Transverse colon (tissue), 4 donors: ENCODE results near the gene KRT3. TPM values are rescaled to one million over a fixed set of nuclear protein-coding genes. Genes with fewer than 3 reads are reported as not detected.

ENCODE experiments used
- DNase-seq: peaks from one replicate; pipeline ENCODE4 v3.0.0-alpha.2; 2019
- H3K27ac ChIP-seq, 4 donors: fragments of 200-600 bp; sonication (generic); 2 replicates each; pipeline ENCODE4 v1.5.1; 2016 to 2018; ENCODE audit warnings: inconsistent platforms in 4 of 4
- H3K27me3 ChIP-seq: fragments of 200-600 bp; sonication (generic); 2 replicates; pipeline ENCODE4 v1.5.1; 2017; ENCODE audit warnings: inconsistent platforms
- H3K36me3 ChIP-seq, 4 donors: fragments of 200-600 bp; sonication (generic); 2 replicates each; pipeline ENCODE4 v1.5.1; 2017 to 2019; ENCODE audit warnings: inconsistent platforms in 4 of 4
- H3K4me1 ChIP-seq, 4 donors: fragments of 200-600 bp; sonication (generic); 2 replicates each; pipeline ENCODE4 v1.5.1; 2017 to 2020; ENCODE audit warnings: inconsistent platforms in 4 of 4
- H3K4me3 ChIP-seq, 4 donors: fragments of 200-600 bp; sonication (generic); 1 replicate in 1 of 4; 2 replicates in 3 of 4; pipeline versions ENCODE4 v1.5.1 to v1.6.1; 2017 to 2019; ENCODE audit warnings: inconsistent platforms in 4 of 4
- H3K9me3 ChIP-seq, 2 donors: fragments of 200-600 bp; sonication (generic); 2 replicates each; pipeline ENCODE4 v1.5.1; 2017 to 2019; ENCODE audit warnings: inconsistent platforms in 2 of 2
- CTCF ChIP-seq, 5 experiments: fragments of 200-600 bp in 3 of 5; fragments of 450-650 bp in 2 of 5; sonication (generic) in 3 of 5; IDR thresholded peaks; 1 replicate in 2 of 5; 2 replicates in 3 of 5; pipeline ENCODE4 v1.5.1; 2016 to 2017; ENCODE audit warnings: antibody characterized with exemption in 5 of 5, inconsistent platforms in 3 of 5, mild to moderate bottlenecking in 2 of 5, moderate library complexity in 1 of 5
- EP300 ChIP-seq: sonication (generic); formaldehyde crosslinking; IDR thresholded peaks from one replicate; pipeline ENCODE4 v1.6.1; 2017; ENCODE audit warnings: antibody characterized with exemption, low read depth
- POLR2A ChIP-seq: fragments of 450-650 bp; IDR thresholded peaks from one replicate; pipeline ENCODE4 v1.6.1; 2016; ENCODE audit warnings: antibody characterized with exemption, mild to moderate bottlenecking, moderate library complexity
- POLR2AphosphoS5 ChIP-seq, 3 donors: sonication (generic); formaldehyde crosslinking; IDR thresholded peaks; one replicate each; pipeline ENCODE4 v1.6.1; 2016; ENCODE audit warnings: antibody characterized with exemption in 3 of 3
- WGBS, 2 donors: methylation state at CpG; one replicate each; pipeline ENCODE4 v1.1.5; 2018; ENCODE audit warnings: low coverage in 1 of 2; 5-methylcytosine and 5-hydroxymethylcytosine counted together
- in situ Hi-C, 4 donors: fragments of 200-750 bp; cut with MboI; loops; one replicate each; pipeline versions ENCODE4 v1.15.0 to v1.15.1; 2017; ENCODE audit warnings: low sequenced_read_pairs in 3 of 4, low pct_ligation_motif_present in 1 of 4, low pct_unique_long_range_greater_than_20kb in 1 of 4
- intact Hi-C: fragments of 100-400 bp; cut with DNase I; formaldehyde crosslinking; loops from one replicate; pipeline ENCODE4 v1.15.1; 2023; ENCODE audit warnings: low total_unique reads
- total RNA-seq, 4 donors: library from RNA; depleted of rRNA; stranded (reverse); fragments of >200 nt; gene quantifications; one replicate each; pipeline ENCODE4 v1.1.0, GENCODE V29; 2016

Gene KRT3
- total RNA-seq, 4 donors from 2014 or later, result not detected

- in situ Hi-C loops, result no loop called here
- Histone ChIP-seq H3K27me3 (peaks cover 2% of the 10 kb centered on the region), H3K4me3 (no peak within 1 kb of the TSS), H3K27ac (no peak within 1 kb of the TSS), H3K36me3 (no peaks in the 10 kb centered on the region), H3K9me3 (no peaks in the 10 kb centered on the region), H3K4me1 (no peaks in the 10 kb centered on the region)
- DNase-seq, result no peak
- WGBS, 2 donors, result 94% methylated on average over 7 of the region's 8 CpGs; no CpG with 5 or more reads in 1 of the 2 donors
- no peak for TF ChIP-seq POLR2A
- no peak for TF ChIP-seq EP300
- TF ChIP-seq CTCF (IDR thresholded peaks at IDR 0.05), result no peak
- intact Hi-C loops, result no loop called here
These were observed 19.0 kb downstream of the KRT3 start, which contains the start of gene KRT76 for GRCh38 chr12:52776913-52777395. Gene KRT76 (minus strand): TSS chr12:52777345. CDS start chr12:52777291, 54 bp downstream.

GRCh38 chr12:52776435-52776834 lies 19.5 kb downstream of the KRT3 start:
- intact Hi-C loops, result no loop called here
- no peaks in the 10 kb centered on the region for H3K4me1 ChIP-seq
- WGBS, 2 donors, result 73 to 81% methylated on average over 3 to 5 of the region's 5 CpGs
- DNase-seq, result no peak
- H3K27me3 ChIP-seq, result peaks cover 2% of the 10 kb centered on the region
- no peak overlapping the region for H3K4me3 ChIP-seq
- H3K27ac ChIP-seq, result no peak overlapping the region
- in situ Hi-C loops, result no loop called here
- no peak for TF ChIP-seq CTCF (IDR thresholded peaks at IDR 0.05)
- TF ChIP-seq POLR2A, result no peak
- TF ChIP-seq POLR2AphosphoS5 (IDR thresholded peaks at IDR 0.05), result no peak
- no peak for TF ChIP-seq EP300
- H3K9me3 ChIP-seq, result no peaks in the 10 kb centered on the region
- no peaks in the 10 kb centered on the region for H3K36me3 ChIP-seq

- intact Hi-C loops, result no loop called here
- Histone ChIP-seq H3K4me3 (no peak overlapping the region), H3K27me3 (no peaks in the 10 kb centered on the region), H3K36me3 (no peaks in the 10 kb centered on the region), H3K27ac (no peak overlapping the region), H3K4me1 (no peaks in the 10 kb centered on the region), H3K9me3 (no peaks in the 10 kb centered on the region)
- 80% methylated on average over 8 of the region's 8 CpGs; no CpG with 5 or more reads in 1 of the 2 donors for WGBS, 2 donors
- in situ Hi-C loops, result no loop called here
- no peak for DNase-seq
- TF ChIP-seq POLR2AphosphoS5 (IDR thresholded peaks at IDR 0.05) (no peak), POLR2A (no peak), CTCF (IDR thresholded peaks at IDR 0.05) (no peak), EP300 (no peak)
These were observed 21.2 kb downstream of the KRT3 start for GRCh38 chr12:52774629-52775250.

- Histone ChIP-seq H3K4me3 (no peak overlapping the region), H3K9me3 (no peaks in the 10 kb centered on the region), H3K27me3 (no peaks in the 10 kb centered on the region), H3K4me1 (no peaks in the 10 kb centered on the region), H3K27ac (no peak overlapping the region), H3K36me3 (no peaks in the 10 kb centered on the region)
- TF ChIP-seq POLR2AphosphoS5 (IDR thresholded peaks at IDR 0.05) (no peak), CTCF (IDR thresholded peaks at IDR 0.05) (no peak), POLR2A (no peak), EP300 (no peak)
- in situ Hi-C loops, result no loop called here
- intact Hi-C loops, result no loop called here
- DNase-seq, result no peak
- WGBS, 2 donors, result 48 to 83% methylated on average over 2 to 3 of the region's 3 CpGs
These were observed 23.1 kb downstream of the KRT3 start for GRCh38 chr12:52772772-52773171.
